RWPE1 (cell line): ENCODE data around the gene NDUFS5.
A peak's percentile ranks its signal among the peaks of the same experiment; 100 is the strongest.
"Not testable (repeated sequence)": the region's sequence is repeated elsewhere in the genome, so short reads cannot be mapped to it uniquely, and the experiment has no call there.

Experiments used
- CTCF ChIA-PET: fragments of 350-600 bp; sonication (Branson Sonifier 250); formaldehyde crosslinking; extraction: SDS; loops from one replicate; lab custom pipeline; 2021; lab: Yijun Ruan, JAX
- POLR2A ChIA-PET: fragments of 400-600 bp; formaldehyde crosslinking; extraction: SDS; loops from one replicate; lab custom pipeline; 2020; ENCODE audit warnings: antibody characterized with exemption; ENCODE audit not compliant: low non-redundant PET; lab: Yijun Ruan, JAX
- DNase-seq: peaks from one replicate; pipeline ENCODE4 v3.0.0; 2012; ENCODE audit warnings: low spot score
- H3K27ac ChIP-seq: fragments of 450-650 bp; 2 replicates; pipeline ENCODE4 v1.5.1; 2017
- CTCF ChIP-seq: fragments of 450-650 bp; conservative IDR thresholded peaks from 2 replicates; pipeline ENCODE4 v1.5.1; 2017; ENCODE audit warnings: low read depth, mild to moderate bottlenecking

The NDUFS5 gene

GRCh38 chr1:39061951-39062350 is 35.8 kb downstream of the NDUFS5 start:
- no peak for TF ChIP-seq CTCF
- CTCF ChIA-PET: no interaction called here
- H3K27ac ChIP-seq: no peak overlapping the region
- POLR2A ChIA-PET: no interaction called here
- no peak for DNase-seq

DNA sequence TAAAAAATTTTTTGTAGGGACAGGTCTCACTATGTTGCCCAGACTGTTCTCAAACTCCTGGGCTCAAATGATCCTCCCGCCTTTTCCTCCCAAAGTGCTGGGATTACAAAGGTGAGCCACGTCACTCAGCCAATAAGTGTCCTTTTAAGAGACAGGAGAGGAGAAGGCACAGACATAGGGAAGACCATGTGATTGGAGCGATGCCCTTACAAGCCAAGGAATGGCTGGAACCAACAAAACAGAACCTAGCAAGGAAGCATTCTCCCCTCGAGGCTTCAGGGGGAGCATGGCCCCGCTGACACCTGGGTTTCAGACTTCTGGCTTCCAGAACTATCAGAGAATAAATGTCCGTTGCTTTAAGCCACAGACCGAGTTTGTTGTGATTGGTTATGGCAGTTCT is 37.0 kb downstream of the NDUFS5 start:
- CTCF ChIA-PET: no interaction called here

DNA sequence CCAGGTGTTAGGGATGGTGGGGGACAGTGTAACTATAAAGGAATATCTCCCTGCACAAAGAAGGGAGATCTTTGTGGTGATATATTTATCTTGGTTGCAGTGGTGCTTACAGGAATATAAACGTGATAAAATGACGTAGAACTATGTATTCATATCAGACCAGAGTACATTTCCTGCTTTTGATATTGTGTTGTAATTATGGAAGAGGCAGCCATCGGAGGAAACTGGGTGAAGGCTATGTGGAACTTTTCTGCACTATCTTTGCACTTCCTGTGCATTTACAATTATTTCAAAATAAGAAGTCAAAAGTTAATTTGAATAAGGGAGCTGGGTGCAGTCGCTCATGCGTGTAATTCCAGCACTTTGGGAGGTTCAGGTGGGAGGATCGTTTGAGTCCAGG is 37.6 kb downstream of the NDUFS5 start:
- DNase-seq: no peak
- TF ChIP-seq CTCF: no peak
- ChIA-PET CTCF (no interaction called here), POLR2A (no interaction called here)
- H3K27ac ChIP-seq: no peak overlapping the region

More for the DNA sequence above, 37.0 kb downstream of the NDUFS5 start:
- H3K27ac ChIP-seq: no peak overlapping the region
- DNase-seq: no peak
- POLR2A ChIA-PET: no interaction called here
- TF ChIP-seq CTCF: no peak

DNA sequence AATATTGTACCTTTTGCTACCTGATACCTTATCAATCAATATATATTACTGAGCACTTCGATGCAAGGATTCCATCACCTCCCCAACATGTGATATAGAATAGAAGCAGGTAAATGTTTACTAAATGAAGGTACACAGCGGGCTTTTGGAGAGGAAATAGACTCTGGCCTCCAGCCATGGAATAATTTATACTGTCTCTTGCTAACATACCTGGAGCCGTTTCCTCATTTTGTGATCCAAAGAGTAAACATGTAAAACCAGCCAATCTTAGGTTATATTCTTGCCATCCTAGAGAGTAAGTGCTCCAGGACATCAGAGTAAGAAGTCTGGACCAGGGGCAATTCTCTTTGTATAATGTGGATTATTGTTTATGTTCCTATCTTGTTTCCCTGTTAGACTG is 39.4 kb downstream of the NDUFS5 start:
- POLR2A ChIA-PET: no interaction called here
- no peak for TF ChIP-seq CTCF
- H3K27ac ChIP-seq: no peak overlapping the region
- DNase-seq: no peak
- CTCF ChIA-PET: no interaction called here

GRCh38 chr1:39068227-39068626 is 42.1 kb downstream of the NDUFS5 start:
- POLR2A ChIA-PET, H3K27ac ChIP-seq, DNase-seq: not testable (repeated sequence)
- CTCF ChIA-PET: interaction anchor here (0.7 kb wide), 1 partner anchor 8 kb away, joined by 4 read pairs; no protein-coding TSS in a partner anchor

GRCh38 chr1:39071557-39071956 is 45.4 kb downstream of the NDUFS5 start:
- CTCF ChIA-PET: interaction anchor here (0.6 kb wide), 1 partner anchor 27 kb away, joined by 3 read pairs; no protein-coding TSS in a partner anchor
- POLR2A ChIA-PET, DNase-seq, H3K27ac ChIP-seq: not testable (repeated sequence)

GRCh38 chr1:39076127-39076798 is 50.1 kb downstream of the NDUFS5 start:
- peak overlapping the region; percentile 21; the same call in 1 of the 2 replicates for H3K27ac ChIP-seq
- ChIA-PET CTCF (interaction anchor here (0.9 kb wide), 1 partner anchor 9 kb away, joined by 4 read pairs; no protein-coding TSS in a partner anchor), POLR2A (no interaction called here)
- TF ChIP-seq CTCF: no peak
- no peak for DNase-seq
